Neural cell (in vitro differentiated cells): Measurements from ENCODE around the gene PES1.

Source experiments
- CTCF ChIP-seq: fragments of 450-650 bp; IDR thresholded peaks from 2 replicates; pipeline ENCODE4 v1.5.1; 2014; ENCODE audit warnings: antibody characterized with exemption, mild to moderate bottlenecking, moderate library complexity; ENCODE audit not compliant: poor library complexity, severe bottlenecking
- EP300 ChIP-seq: fragments of 450-650 bp; conservative IDR thresholded peaks from 2 replicates; pipeline ENCODE4 v1.6.1; 2014; ENCODE audit warnings: antibody characterized with exemption, mild to moderate bottlenecking, moderate library complexity; ENCODE audit not compliant: poor library complexity, severe bottlenecking
- EZH2 ChIP-seq: fragments of 200-600, 300-800 bp; shearing (Covaris generic), sonication (generic); IDR thresholded peaks from 2 replicates; pipeline ENCODE4 v1.6.1; 2014; ENCODE audit warnings: antibody characterized with exemption, low read length, borderline replicate concordance, mild to moderate bottlenecking; ENCODE audit not compliant: insufficient read depth, poor library complexity, severe bottlenecking
- MXI1 ChIP-seq: fragments of 450-650 bp; conservative IDR thresholded peaks from 2 replicates; pipeline ENCODE4 v1.6.1; 2014; ENCODE audit warnings: antibody characterized with exemption, mild to moderate bottlenecking; ENCODE audit not compliant: poor library complexity, severe bottlenecking
- POLR2AphosphoS5 ChIP-seq: IDR thresholded peaks from 2 replicates; pipeline ENCODE4 v1.6.1; 2012
- RAD21 ChIP-seq: fragments of 450-650 bp; conservative IDR thresholded peaks from 2 replicates; pipeline ENCODE4 v1.6.1; 2014; ENCODE audit warnings: antibody characterized with exemption, mild to moderate bottlenecking, moderate library complexity
- REST ChIP-seq: IDR thresholded peaks from 2 replicates; pipeline ENCODE4 v1.6.1; 2012; ENCODE audit warnings: borderline replicate concordance
- SMC3 ChIP-seq: fragments of 450-650 bp; conservative IDR thresholded peaks from 2 replicates; pipeline ENCODE4 v1.6.1; 2014; ENCODE audit warnings: antibody characterized with exemption, mild to moderate bottlenecking, moderate library complexity; ENCODE audit not compliant: poor library complexity
- TAF1 ChIP-seq: IDR thresholded peaks from 2 replicates; pipeline ENCODE4 v1.6.1; 2012; ENCODE audit warnings: low read depth

GRCh38 chr22:30562366-30562765 lies 29.3 kb downstream of the PES1 start:
- no peak for TF ChIP-seq EZH2
- TF ChIP-seq EP300: no peak
- no peak for TF ChIP-seq CTCF
- no peak for TF ChIP-seq POLR2AphosphoS5
- no peak for TF ChIP-seq TAF1
- TF ChIP-seq MXI1: no peak
- TF ChIP-seq SMC3: no peak
- TF ChIP-seq RAD21: no peak
- no peak for TF ChIP-seq REST
